Activated T-cell treated with anti-CD3 and anti-CD28 coated beads, Interleukin-2, amount 50 U/mL, for 72 hours (primary cell): ENCODE measurements around the gene SLC22A3. TPM values are rescaled to one million over a fixed set of nuclear protein-coding genes. Genes with fewer than 3 reads are reported as not detected.

Source experiments
- ATAC-seq, 2 donors: fragments of 150-1000 bp; cut with Tn5 transposase; replicated peaks in 1 of 2; 2 replicates each; pipeline ENCODE4 v1.10.0; 2021; ENCODE audit warnings: moderate library complexity in 2 of 2, mild to moderate bottlenecking in 1 of 2
- DNase-seq, 2 donors: peaks; one replicate each; pipeline ENCODE4 v3.0.0; 2021 to 2022; ENCODE audit warnings: mixed read lengths in 1 of 2
- H3K27ac Mint-ChIP-seq: one replicate; pipeline ENCODE4 v1.8.0; 2022; ENCODE audit warnings: mild to moderate bottlenecking, moderate library complexity, mixed read lengths
- H3K27me3 Mint-ChIP-seq: one replicate; pipeline ENCODE4 v1.8.0; 2022; ENCODE audit warnings: low read depth, mixed read lengths
- H3K36me3 Mint-ChIP-seq, 2 donors: one replicate each; pipeline ENCODE4 v1.8.0; 2022; ENCODE audit warnings: mixed read lengths in 2 of 2, mild to moderate bottlenecking in 1 of 2; ENCODE audit not compliant: insufficient read depth in 2 of 2
- H3K4me1 Mint-ChIP-seq: one replicate; pipeline ENCODE4 v1.8.0; 2022; ENCODE audit warnings: low read depth, mixed read lengths
- H3K4me3 Mint-ChIP-seq, 2 donors: one replicate each; pipeline ENCODE4 v1.8.0; 2022; ENCODE audit warnings: mild to moderate bottlenecking in 2 of 2, mixed read lengths in 2 of 2, moderate library complexity in 2 of 2
- H3K9me3 Mint-ChIP-seq, 2 donors: one replicate each; pipeline ENCODE4 v1.8.0; 2022; ENCODE audit warnings: mixed read lengths in 2 of 2
- total RNA-seq, 2 donors: library from RNA; stranded (reverse); gene quantifications; one replicate each; pipeline ENCODE4 v1.2.3, GENCODE V29; 2022

Gene SLC22A3
- total RNA-seq, 2 donors from 2014 or later: not detected

GRCh38 chr6:160321729-160322505, 26.3 kb upstream of the SLC22A3 start:
- Mint-ChIP-seq H3K4me1 (no peaks in the 10 kb centered on the region), H3K36me3 (peaks cover 0 to 5% of the 10 kb centered on the region in 2 donors), H3K27me3 (no peaks in the 10 kb centered on the region), H3K27ac (no peak overlapping the region), H3K9me3 (peaks cover 4 to 14% of the 10 kb centered on the region in 2 donors), H3K4me3 (no peak overlapping the region)
- DNase-seq: no peak
- ATAC-seq: no peak

- DNase-seq (no peak), ATAC-seq (no peak)
- Mint-ChIP-seq H3K9me3 (peaks cover 0 to 3% of the 10 kb centered on the region in 2 donors), H3K27me3 (peaks cover 35% of the 10 kb centered on the region), H3K36me3 (peaks cover 0 to 2% of the 10 kb centered on the region in 2 donors), H3K27ac (no peak overlapping the region), H3K4me1 (no peaks in the 10 kb centered on the region), H3K4me3 (no peak overlapping the region)
Measured at GRCh38 chr6:160327981-160328380, 20.2 kb upstream of the SLC22A3 start.

GRCh38 chr6:160328447-160328846, 19.7 kb upstream of the SLC22A3 start:
- Mint-ChIP-seq H3K27ac (no peak overlapping the region), H3K27me3 (peaks cover 39% of the 10 kb centered on the region), H3K4me1 (no peaks in the 10 kb centered on the region), H3K36me3 (peaks cover 0 to 2% of the 10 kb centered on the region in 2 donors), H3K9me3 (peaks cover 0 to 3% of the 10 kb centered on the region in 2 donors), H3K4me3 (no peak overlapping the region)
- DNase-seq (no peak), ATAC-seq (no peak)

- peaks cover 0 to 3% of the 10 kb centered on the region in 2 donors for H3K9me3 Mint-ChIP-seq
- H3K27me3 Mint-ChIP-seq: peaks cover 40% of the 10 kb centered on the region
- no peak for DNase-seq
- no peak overlapping the region for H3K27ac Mint-ChIP-seq
- peaks cover 0 to 2% of the 10 kb centered on the region in 2 donors for H3K36me3 Mint-ChIP-seq
- no peaks in the 10 kb centered on the region for H3K4me1 Mint-ChIP-seq
- ATAC-seq: no peak
- no peak overlapping the region for H3K4me3 Mint-ChIP-seq
Measured at GRCh38 chr6:160329188-160329587, 19.0 kb upstream of the SLC22A3 start.

- H3K36me3 Mint-ChIP-seq: no peaks in the 10 kb centered on the region
- H3K9me3 Mint-ChIP-seq: no peaks in the 10 kb centered on the region
- no peak for DNase-seq
- peaks cover 40% of the 10 kb centered on the region for H3K27me3 Mint-ChIP-seq
- no peak overlapping the region for H3K4me3 Mint-ChIP-seq
- no peak overlapping the region for H3K27ac Mint-ChIP-seq
- no peak for ATAC-seq
- no peaks in the 10 kb centered on the region for H3K4me1 Mint-ChIP-seq
Measured at GRCh38 chr6:160330619-160331018, 17.6 kb upstream of the SLC22A3 start.

GRCh38 chr6:160331204-160331603, 17.0 kb upstream of the SLC22A3 start:
- Mint-ChIP-seq H3K27ac (no peak overlapping the region), H3K36me3 (no peaks in the 10 kb centered on the region), H3K4me3 (no peak overlapping the region), H3K4me1 (no peaks in the 10 kb centered on the region), H3K9me3 (no peaks in the 10 kb centered on the region), H3K27me3 (peaks cover 40% of the 10 kb centered on the region)
- no peak for ATAC-seq
- DNase-seq: no peak

- Mint-ChIP-seq H3K4me3 (no peak overlapping the region), H3K4me1 (no peaks in the 10 kb centered on the region), H3K9me3 (no peaks in the 10 kb centered on the region), H3K27ac (no peak overlapping the region), H3K36me3 (no peaks in the 10 kb centered on the region), H3K27me3 (peaks cover 40% of the 10 kb centered on the region)
- DNase-seq (no peak), ATAC-seq (no peak)
Measured at GRCh38 chr6:160331753-160332152, 16.4 kb upstream of the SLC22A3 start.

- DNase-seq: no peak
- Mint-ChIP-seq H3K36me3 (no peaks in the 10 kb centered on the region), H3K4me3 (no peak overlapping the region), H3K4me1 (no peaks in the 10 kb centered on the region), H3K27me3 (peaks cover 47% of the 10 kb centered on the region), H3K27ac (no peak overlapping the region), H3K9me3 (no peaks in the 10 kb centered on the region)
- ATAC-seq: no peak
Measured at GRCh38 chr6:160333101-160333500, 15.1 kb upstream of the SLC22A3 start.

- H3K4me1 Mint-ChIP-seq: no peaks in the 10 kb centered on the region
- H3K9me3 Mint-ChIP-seq: no peaks in the 10 kb centered on the region
- no peak overlapping the region for H3K4me3 Mint-ChIP-seq
- DNase-seq: no peak
- ATAC-seq: no peak
- H3K27ac Mint-ChIP-seq: no peak overlapping the region
- H3K36me3 Mint-ChIP-seq: no peaks in the 10 kb centered on the region
- peaks cover 41% of the 10 kb centered on the region for H3K27me3 Mint-ChIP-seq
Measured at GRCh38 chr6:160333841-160334240, 14.3 kb upstream of the SLC22A3 start.

GRCh38 chr6:160336200-160336599, 12.0 kb upstream of the SLC22A3 start:
- Mint-ChIP-seq H3K9me3 (no peaks in the 10 kb centered on the region), H3K36me3 (no peaks in the 10 kb centered on the region), H3K4me1 (no peaks in the 10 kb centered on the region), H3K4me3 (no peak overlapping the region), H3K27me3 (peaks cover 30% of the 10 kb centered on the region), H3K27ac (no peak overlapping the region)
- DNase-seq (no peak), ATAC-seq (no peak)

- H3K9me3 Mint-ChIP-seq: no peaks in the 10 kb centered on the region
- DNase-seq (no peak), ATAC-seq (no peak)
- no peak overlapping the region for H3K4me3 Mint-ChIP-seq
- H3K36me3 Mint-ChIP-seq: no peaks in the 10 kb centered on the region
- peaks cover 20% of the 10 kb centered on the region for H3K27me3 Mint-ChIP-seq
- no peaks in the 10 kb centered on the region for H3K4me1 Mint-ChIP-seq
- H3K27ac Mint-ChIP-seq: no peak overlapping the region
Measured at GRCh38 chr6:160337301-160337700, 10.9 kb upstream of the SLC22A3 start.

- Mint-ChIP-seq H3K4me3 (no peak overlapping the region), H3K27me3 (peaks cover 13% of the 10 kb centered on the region), H3K27ac (no peak overlapping the region), H3K9me3 (no peaks in the 10 kb centered on the region), H3K36me3 (no peaks in the 10 kb centered on the region), H3K4me1 (no peaks in the 10 kb centered on the region)
- ATAC-seq: no peak
- DNase-seq: no peak
Measured at GRCh38 chr6:160337991-160338390, 10.2 kb upstream of the SLC22A3 start.

GRCh38 chr6:160343144-160343543, 5.0 kb upstream of the SLC22A3 start:
- no peak overlapping the region for H3K4me3 Mint-ChIP-seq
- H3K4me1 Mint-ChIP-seq: no peaks in the 10 kb centered on the region
- DNase-seq: no peak

GRCh38 chr6:160344271-160344670, 3.9 kb upstream of the SLC22A3 start:
- no peak overlapping the region for H3K27ac Mint-ChIP-seq
- peaks cover 44% of the 10 kb centered on the region for H3K27me3 Mint-ChIP-seq
- H3K4me1 Mint-ChIP-seq: no peaks in the 10 kb centered on the region
- H3K4me3 Mint-ChIP-seq: no peak overlapping the region
- ATAC-seq (no peak), DNase-seq (no peak)
- no peaks in the 10 kb centered on the region for H3K9me3 Mint-ChIP-seq
- no peaks in the 10 kb centered on the region for H3K36me3 Mint-ChIP-seq

More at GRCh38 chr6:160343144-160343543, 5.0 kb upstream of the SLC22A3 start:
- H3K27ac Mint-ChIP-seq: no peak overlapping the region
- no peaks in the 10 kb centered on the region for H3K9me3 Mint-ChIP-seq
- peaks cover 37% of the 10 kb centered on the region for H3K27me3 Mint-ChIP-seq
- no peaks in the 10 kb centered on the region for H3K36me3 Mint-ChIP-seq
- no peak for ATAC-seq
